Activated effector memory CD4-positive, alpha-beta T cell treated with anti-CD3 and anti-CD28 coated beads, Interleukin-2, amount 50 U/mL, for 16 hours (primary cell): ENCODE results near the gene PRR30.
"Not testable (repeated sequence)": the region's sequence is repeated elsewhere in the genome, so short reads cannot be mapped to it uniquely, and the experiment has no call there.

Source experiments
- DNase-seq: peaks from one replicate; pipeline ENCODE4 v3.0.0-alpha.2; 2020

The PRR30 gene

DNA sequence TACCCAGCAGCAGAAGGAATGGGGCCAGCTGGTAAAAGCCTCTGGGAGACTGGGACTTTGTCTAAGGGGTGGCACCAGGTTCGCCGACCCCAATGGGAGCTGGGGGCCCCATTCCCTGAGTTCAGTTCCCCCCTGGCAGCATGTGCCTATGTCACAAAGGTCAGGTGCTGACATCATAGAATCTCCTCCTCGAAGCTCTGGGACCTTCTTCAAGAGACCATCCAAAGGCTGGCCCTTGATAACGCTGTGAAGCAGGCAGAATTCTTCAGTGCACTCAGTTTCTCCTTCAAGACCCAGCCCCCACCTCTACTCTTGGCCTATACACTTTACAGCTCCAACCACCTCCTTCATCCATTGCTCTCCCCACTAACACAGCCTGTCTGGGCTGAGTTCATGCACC lies at the start of gene PRR30:
PRR30 (minus strand) TSS at position 101 of the 400 bp plus-strand sequence. CDS start 1,081 bp downstream, outside the sequence.
- DNase-seq = no peak

DNA sequence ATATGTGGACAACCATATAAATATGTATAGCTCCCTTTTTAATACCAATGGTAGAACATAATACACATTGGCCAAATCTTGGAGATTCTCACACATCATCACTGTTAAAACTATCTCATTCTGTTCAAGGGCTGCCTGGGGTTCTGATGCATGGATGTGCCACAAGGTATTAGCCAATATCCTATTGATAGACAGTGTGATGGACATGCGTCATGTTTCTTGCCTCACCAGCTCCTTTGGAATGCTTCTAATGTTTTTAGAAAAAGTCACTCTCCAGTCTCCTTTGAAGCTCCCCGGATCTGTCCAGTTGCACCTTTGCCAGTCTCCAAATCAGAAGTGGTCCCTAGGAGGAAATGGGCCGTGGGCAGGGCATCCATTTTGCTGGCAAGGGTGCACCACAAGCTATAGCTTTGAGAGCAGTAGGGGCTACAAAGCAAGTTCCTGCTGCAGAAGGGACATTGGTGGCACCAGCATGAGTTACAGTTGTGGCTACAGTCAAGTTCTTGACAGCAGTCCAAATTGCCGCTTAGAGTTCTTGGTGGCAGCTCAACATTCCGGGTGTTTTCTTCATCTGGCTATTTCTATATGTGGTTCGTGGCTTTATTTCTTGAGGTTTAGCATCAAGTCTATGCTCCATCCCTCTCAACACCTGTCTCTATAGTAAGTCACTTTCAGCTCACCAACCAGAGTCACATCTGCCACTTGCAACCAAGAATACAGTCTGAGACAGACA lies 47.6 kb upstream of the PRR30 start:
- no peak for DNase-seq

DNA sequence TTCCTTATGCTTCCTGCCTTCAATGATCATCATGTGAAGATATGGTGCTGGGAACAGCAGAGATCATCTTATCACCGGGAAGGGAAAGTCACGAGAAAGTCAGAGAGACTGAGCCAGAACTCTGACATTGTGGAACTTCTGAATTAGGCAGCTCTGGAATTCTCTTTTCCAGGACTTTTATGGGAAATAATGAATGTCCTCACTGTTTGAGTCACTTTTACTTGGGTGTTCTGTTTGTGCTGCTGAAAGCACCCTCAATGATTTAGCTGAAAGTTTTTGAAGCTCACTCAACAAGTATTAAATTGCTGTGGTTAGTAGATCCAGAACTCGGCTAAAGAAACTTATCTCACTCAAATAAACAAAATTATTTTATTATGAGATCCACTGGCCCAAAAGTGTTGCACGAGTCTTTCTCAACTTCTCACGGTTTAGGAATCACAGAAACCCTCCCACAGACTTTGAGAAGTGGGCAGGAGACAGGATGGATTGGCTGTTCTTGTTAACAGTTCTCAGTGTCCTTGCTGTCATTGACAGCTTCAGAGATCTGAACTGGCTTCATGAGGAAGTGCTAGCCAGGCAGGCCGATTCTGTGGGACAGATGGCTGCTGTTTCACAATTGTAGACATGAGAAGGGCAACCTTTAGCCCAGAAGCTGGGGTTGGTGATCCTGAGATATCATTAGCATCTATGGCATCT lies 46.3 kb upstream of the PRR30 start:
- DNase-seq = no peak

DNA sequence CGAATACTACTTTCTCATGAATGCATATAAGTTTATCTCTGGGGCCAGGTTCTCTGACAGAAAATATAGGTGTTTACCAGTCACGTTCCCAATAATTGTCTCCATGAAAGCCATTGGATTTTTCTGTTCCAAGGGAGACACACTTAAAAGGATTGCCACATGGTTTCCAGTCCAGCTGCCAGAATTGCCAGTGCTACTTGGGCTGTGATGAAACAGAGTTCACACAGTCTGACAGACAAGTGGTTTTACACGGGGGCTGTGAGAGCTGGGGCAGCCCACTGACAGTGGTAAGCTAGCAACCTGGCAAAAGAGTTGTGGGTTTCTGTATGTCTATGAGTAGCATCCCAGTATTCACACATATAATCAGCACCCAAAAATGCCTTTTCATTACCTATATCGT lies 44.9 kb upstream of the PRR30 start:
- DNase-seq = no peak

DNA sequence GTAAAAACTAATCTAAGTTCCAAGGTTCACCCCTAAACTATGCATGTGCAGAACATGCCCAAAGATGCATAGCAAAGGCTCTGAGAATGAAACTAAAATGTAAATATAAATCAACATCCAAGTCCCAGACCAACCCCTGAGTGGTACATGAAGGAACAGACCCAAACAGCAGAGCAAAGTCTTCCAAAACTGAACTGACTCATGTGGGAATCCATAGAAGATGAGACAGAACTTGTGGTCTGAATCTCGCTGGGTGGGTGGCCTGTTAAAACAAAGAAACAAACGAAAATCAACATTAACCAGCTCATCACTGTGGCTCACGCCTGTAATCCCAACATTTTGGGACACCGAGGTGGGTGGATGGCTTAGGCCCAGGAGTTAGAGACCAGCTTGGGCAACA lies 43.1 kb upstream of the PRR30 start:
- DNase-seq = no peak

DNA sequence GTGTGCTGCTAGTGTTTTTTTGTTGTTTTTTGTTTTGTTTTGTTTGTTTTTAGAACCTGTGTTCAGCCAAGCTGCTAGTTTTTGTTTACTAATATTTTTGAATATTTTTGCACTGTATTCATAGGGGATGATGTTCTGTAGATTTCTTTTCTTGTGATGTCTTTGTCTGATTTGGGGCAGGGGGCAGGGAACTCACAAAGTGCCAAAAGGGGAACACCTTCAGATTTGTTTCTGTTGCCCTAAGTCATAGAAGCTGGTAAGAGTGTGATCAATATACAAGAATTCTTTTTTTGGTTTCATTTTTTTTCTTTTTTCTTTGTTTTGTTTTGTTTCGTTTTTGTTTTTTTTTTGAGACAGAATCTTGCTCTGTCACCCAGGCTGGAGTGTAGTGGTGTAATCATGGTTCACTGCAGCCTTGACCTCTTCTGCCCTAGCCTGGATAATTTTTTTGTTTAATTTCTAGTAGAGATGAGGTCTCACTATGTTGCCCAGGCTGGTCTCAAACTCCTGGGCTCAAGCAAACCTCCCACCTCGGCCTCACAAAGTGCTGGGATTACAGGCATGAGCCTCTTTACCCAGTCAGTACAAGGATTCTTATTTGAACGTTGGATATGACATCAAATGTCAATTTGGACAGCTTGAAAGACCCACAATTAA lies 40.3 kb upstream of the PRR30 start:
- DNase-seq = no peak

DNA sequence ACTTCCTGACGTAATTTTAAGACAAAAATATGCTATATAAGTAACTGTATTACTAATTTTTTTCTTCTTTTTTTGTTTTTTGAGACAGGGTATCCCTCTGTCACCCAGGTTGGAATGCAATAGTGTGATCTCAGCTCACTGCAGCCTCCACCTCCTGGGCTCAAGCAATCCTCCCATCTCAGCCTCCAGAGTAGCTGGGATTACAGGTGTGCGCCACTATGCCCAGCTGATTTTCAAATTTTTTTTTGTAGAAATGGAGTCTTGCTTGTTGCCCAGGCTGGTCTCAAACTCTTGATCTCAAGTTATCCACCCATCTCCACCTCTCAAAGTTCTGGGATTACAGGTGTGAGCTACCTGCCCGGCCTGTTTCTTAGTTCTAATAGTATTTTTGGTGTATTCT lies 39.3 kb upstream of the PRR30 start:
- DNase-seq = no peak

DNA sequence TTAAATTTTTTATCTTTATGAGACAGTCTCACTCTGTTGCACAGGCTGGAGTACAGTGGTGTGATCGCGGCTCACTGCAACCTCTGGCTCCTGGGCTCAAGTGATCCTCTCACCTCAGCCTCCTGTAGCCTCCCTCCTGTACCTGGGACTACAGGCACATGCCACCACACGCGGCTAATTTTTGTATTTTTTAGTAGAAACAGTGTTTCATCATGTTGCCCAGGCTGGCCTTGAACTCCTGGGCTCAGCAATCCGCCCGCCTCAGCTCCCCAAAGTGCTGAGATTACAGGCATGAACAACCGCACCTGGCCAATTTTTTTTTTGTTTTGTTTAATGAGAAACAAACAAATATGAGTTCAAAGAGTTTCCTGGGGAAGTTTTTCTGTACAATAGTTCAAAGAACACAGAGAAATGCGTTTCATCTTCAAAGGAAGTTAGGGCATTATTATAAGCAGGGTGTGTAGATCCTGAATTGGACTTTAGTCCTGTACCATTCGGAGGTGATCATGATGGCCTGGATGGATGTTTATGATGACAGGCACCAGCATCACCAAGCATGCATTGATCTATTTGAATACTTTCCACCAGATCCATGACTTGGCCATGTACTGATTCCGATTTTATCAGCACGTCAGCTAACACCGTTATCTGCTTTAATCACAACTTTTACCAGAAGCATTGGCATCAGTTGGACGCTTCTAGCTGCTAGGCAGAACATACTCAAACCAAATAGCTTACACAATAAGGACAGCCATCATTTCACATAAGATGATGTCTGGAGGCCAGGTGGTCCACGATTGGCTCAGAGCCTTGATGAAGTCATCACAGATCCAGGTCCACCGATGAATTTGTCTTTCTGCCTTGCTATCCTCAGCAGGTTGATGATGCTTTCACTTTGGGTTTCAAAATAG lies 38.5 kb upstream of the PRR30 start:
- no peak for DNase-seq

DNA sequence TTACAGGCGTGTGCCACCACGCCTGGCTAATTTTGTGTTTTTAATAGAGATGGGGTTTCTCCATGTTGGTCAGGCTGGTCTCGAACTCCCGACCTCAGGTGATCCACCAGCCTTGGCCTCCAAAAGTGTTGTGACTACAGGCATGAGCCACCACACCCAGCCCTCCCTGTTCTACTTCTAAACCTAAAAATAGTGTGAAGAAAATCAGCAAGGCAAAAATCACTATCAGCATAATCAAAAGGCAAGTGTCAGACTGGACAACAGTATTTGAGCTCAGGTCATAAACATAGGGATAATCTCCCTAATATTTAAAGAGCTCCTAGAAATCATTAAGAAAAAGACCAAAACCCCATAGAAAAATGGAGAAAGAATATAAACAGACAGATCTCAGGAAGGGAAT lies 36.6 kb upstream of the PRR30 start:
- DNase-seq = not testable (repeated sequence)

DNA sequence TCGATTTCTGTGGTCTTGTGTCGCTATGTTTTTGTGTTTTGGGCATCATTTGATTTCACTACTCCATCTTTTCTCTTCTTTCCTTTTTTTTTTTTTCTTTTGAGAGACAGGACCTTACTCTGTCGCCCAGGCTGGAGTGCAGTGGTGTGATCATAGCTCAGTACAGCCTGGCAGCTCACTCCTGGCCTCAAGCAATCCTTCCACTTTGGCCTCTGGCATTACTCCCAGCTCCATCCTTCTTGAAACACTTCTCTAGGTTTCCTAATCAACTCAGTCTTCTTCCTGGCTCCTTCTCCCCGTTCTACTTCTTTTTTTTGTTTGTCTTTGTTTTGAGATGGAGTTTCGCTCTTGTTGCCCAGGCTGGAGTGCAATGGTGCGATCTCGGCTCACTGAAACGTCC lies 36.1 kb upstream of the PRR30 start:
- DNase-seq = no peak

DNA sequence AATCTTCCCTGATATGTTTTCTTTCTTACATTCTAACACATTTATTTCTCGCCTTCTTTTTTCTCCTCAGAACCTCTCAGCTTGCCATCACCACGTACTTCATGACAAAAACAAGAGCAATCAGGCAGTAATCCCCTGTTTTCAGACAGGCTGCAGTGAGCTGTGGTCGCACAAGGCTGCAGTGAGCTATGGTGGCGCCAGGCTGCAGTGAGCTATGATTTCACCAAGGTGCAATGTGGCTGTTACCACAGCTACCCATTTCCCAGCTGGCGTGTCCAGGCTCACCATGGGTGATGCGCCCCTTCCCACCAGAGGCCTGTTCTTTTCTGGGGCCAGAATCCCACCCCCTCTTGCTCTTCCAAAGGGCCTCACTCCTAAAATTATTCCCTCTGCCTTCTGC lies 35.4 kb upstream of the PRR30 start:
- DNase-seq = no peak

DNA sequence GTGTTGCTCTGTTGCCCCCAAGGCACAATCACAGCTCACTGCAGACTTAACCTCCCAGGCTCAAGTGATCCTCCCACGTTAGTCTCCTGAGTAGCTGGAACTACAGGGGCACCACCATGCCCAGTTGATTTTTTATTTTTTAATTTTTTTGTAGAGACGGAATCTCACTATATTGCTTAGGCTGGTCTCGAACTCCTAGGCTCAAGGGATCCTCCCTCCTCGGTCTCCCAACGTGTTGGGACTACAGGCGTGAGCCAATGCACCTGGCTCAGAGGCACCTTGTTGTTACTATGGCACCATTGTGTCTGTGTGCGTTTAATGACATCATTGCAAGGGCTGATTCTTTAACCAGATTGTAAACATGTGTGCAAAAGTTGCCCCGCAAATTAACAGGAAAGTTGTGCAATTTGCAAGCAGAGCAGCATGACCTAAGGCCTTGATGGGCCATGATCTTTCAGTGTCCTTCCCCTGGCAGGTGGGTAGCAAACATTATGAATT lies 32.2 kb upstream of the PRR30 start:
- DNase-seq = no peak

DNA sequence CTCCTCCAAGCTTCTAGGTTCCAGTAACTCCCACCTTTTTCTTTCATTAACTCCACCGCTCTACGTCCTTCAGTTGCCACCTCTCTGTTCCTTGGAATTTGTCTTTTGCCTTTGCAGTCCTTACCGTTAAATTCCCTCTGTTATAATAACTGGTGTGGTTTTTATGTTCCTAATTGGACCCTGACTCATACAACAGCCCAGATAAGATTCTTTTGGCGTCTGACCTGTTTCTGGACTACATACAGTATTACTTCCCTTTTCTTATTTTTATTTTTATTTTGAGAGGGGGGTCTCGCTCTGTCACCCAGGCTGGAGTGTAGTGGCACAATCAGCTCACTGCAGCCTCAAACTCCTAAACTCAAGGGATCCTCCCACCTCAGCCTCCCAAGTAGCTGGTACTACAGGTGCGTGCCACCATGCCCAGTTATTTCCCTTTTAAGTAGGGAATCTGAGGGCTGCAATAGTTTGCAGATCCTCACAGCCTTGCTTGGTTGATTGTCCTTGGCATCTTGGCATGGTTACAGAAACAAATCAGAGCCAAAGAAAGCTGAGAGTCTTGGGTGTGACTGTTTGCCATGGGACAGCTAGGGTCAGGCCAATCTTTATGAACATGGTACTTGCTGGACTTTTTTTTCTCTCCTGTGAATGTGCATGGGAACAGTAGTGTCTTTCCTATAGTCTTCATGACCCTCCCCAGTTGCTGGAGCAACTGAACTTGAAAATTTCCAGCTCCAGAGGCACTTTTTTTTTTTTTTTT lies 31.5 kb upstream of the PRR30 start:
- no peak for DNase-seq

DNA sequence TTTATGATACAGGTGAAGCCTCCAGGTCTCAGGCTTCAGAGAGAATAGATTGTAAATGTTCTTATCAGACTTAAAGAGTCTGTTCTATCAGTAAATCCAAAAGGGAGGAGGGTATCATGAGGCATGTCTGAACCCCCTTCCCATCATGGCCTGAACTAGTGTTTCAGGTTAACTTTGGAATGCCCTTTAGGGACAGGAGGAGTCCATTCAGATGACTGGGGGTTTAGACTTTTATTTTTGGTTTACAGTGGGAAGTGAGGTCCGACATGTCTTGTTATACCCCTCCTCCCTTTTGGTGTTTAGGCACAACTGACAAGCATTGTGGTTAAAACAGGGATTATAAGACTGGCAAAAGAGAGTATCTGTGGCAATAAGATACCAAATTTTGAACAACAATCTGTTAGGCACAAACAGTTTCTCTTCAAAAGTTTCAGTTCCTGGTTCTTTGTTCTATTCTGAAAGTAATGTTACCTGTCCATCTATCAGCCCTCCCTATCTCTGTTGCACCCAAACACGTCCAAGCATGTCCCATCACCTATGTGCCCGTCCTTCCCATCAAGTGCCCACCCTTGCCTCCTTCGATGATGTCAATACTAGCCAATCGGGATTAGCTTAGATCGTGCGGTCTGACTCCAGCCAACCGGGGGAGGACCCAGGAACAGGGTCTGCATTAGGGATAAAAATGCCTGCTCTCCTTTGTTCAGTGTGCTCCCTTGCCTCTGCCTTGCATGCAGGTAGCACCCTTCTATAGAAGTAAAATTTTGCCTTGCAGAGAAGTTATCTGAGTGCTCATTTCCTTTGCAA lies 26.0 kb upstream of the PRR30 start:
- no peak for DNase-seq

DNA sequence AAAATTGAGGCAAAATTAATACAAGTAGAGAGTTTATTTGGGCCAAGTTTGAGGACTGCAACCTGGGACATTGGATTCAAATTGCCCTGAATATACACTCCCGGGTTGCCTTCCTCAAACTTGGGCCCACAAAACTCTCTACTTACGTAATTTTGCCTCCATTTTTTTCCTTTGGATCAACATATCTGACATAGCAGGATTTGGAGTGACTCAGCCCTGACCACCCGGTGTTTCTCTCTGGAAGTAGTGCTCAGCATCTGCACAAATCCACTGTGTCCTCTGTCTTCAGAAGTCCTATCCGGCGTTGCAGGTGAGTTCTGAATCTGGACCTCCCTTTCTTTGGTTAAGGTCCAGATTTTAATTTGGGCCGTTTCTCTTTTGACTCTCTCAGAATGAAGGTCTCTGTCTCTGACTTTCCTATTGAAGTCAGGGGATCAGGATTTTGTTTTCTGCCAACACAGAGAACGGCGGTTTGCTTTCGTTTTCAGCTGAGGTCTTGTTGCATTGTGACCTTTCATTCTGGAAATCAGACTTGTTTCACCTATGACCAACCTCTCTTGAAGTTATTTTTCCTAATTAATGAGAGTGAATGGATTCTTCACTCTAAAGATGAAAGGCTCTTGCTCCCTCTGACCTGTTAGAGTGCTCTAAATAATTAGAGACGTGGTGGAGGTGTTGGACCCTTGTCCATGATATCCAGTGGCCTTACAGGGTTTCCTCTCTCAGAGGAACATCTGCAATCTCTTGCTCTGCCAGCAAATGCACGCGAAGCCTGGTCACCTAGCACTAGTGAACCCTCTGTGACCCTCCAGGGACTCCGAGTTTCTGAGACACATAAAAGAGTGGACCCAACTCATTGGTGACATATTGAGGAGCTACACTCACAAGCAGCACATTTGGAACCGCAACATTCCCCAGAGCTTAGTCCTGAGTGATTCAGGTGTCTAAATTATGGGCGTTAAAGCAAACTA lies 23.2 kb upstream of the PRR30 start:
- DNase-seq = no peak

DNA sequence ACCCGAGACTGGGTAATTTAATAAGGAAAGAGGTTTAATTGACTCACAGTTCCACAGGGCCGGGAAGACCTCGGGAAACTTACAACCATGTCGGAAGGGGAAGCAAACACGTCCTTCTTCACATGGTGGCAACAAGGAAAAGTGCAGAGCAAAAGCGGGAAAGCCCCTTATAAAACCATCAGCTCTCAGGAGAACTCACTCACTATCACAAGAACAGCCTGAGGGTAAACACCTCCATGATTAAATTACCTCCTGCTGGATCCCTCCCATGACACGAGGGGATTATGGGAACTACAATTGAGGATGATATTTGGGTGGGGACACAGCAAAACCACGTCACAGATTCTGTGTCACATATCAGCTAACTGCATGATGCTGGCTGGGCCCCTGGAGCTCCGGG lies 21.0 kb upstream of the PRR30 start:
- DNase-seq = no peak

DNA sequence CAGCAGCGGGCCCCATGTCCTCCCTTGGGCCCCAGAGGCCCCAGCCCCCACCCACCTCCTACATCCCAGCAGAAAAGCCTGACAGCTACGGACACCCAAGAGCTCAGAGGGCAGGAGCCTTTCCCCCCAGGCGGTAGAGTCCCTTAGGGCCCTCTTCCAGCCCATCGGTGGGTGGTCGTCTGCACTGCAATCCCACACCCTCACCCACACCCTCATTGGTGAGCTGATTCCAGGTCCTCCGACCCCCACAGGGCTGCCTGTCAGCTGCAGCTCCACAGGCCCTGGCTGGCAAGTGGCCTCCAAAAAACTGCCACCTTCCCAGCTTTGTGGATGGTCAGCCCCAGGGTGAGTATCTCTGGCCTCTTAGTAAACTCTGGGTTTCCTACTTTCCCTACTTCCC lies 20.1 kb upstream of the PRR30 start:
- no peak for DNase-seq

DNA sequence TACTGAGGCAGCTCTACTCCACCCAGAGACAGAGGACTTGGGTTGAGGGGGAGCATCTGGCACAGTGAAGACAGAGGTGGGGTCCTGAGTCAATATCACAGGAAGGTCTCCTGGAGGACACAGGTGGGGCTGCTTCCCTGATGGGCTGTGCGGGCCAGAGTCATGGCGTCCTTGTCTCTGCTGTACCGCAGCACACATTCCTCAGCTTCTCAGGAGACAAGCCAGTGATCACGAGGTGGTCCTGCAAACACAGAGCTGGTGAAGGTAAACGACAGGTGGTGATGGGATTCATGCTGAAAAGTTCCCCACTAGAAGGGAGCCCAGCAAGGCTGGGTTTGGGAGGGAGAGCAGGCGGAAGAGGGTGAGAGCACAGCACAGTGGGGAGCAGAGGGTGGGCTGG lies 19.3 kb upstream of the PRR30 start:
- no peak for DNase-seq

DNA sequence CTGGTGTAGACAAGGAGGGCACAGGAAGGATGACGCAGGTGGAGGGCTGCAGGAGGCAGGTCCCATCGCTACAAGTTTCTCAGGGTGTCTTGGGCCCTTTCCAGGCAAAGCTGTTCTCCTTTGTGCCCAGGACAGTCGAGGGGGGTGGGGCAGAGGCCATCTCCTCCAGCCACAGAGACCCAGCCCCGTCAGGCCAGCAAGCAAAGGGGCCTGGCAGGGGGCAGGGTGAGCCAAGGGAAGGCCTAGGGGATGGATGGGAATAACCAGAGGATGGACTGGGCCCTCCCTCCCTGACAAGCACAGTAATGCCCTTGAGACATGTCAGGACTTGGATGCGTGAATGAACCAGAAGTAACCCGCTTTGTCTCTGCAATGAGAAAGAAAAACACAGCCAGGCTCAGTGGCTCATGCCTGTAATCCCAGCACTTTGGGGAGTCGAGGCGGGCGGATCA lies 15.9 kb upstream of the PRR30 start:
- no peak for DNase-seq

DNA sequence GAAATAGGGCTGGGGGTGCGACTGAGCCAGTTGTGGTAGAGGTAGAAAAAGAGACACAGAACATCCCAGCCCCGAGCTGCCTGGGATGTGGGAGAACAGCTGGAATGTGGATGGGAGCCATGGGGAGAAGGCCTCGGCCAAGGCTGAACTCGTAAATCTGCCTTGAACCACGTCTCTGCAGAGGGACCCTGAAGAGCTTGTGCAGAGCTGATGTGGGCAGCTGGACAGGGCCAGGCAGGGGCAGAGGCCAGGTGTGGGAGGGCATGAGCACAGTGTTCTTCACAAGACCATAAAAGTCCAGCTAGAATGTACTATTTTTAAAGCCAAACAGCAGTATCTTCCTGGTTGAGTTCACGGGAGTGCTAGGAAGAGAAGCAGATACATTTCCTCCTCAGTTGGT lies 15.3 kb upstream of the PRR30 start:
- no peak for DNase-seq
